Gastroesophageal sphincter (tissue), 4 donors: ENCODE results near the gene SMG6. TPM values are rescaled to one million over a fixed set of nuclear protein-coding genes. Genes with fewer than 3 reads are reported as not detected.

Source experiments
- ATAC-seq: fragments of 150-250 bp; one replicate; pipeline ENCODE4 v1.9.1; 2016; ENCODE audit warnings: mild to moderate bottlenecking, moderate library complexity
- H3K27ac ChIP-seq, 4 donors: fragments of 200-600 bp; sonication (generic) in 3 of 4; 1 replicate in 3 of 4; 2 replicates in 1 of 4; pipeline ENCODE4 v1.5.1; 2016 to 2019
- H3K27me3 ChIP-seq: fragments of 200-600 bp; sonication (generic); one replicate; pipeline ENCODE4 v1.5.1; 2019
- H3K36me3 ChIP-seq, 2 donors: fragments of 200-600 bp; sonication (generic); one replicate each; pipeline ENCODE4 v1.5.1; 2019; ENCODE audit warnings: control low read depth in 1 of 2
- H3K4me1 ChIP-seq, 3 donors: fragments of 200-600 bp; sonication (generic); 1 replicate in 2 of 3; 2 replicates in 1 of 3; pipeline ENCODE4 v1.5.1; 2016 to 2019; ENCODE audit warnings: control low read depth in 2 of 3
- H3K4me3 ChIP-seq, 2 donors: fragments of 200-600 bp; sonication (generic); one replicate each; pipeline ENCODE4 v1.5.1; 2019; ENCODE audit warnings: mild to moderate bottlenecking in 1 of 2, moderate library complexity in 1 of 2
- H3K9me3 ChIP-seq, 3 donors: fragments of 200-600 bp; sonication (generic); one replicate each; pipeline ENCODE4 v1.5.1; 2017 to 2019; ENCODE audit warnings: control low read depth in 2 of 3
- CTCF ChIP-seq, 4 experiments: fragments of 200-600 bp in 2 of 4; fragments of 450-650 bp in 2 of 4; sonication (generic) in 1 of 4; IDR thresholded peaks; one replicate each; pipeline ENCODE4 v1.5.1; 2017 to 2019; ENCODE audit warnings: antibody characterized with exemption in 4 of 4, mild to moderate bottlenecking in 2 of 4, moderate library complexity in 2 of 4
- EP300 ChIP-seq: sonication (generic); formaldehyde crosslinking; IDR thresholded peaks from one replicate; pipeline ENCODE4 v1.6.1; 2017; ENCODE audit warnings: antibody characterized with exemption, mild to moderate bottlenecking
- POLR2A ChIP-seq, 2 donors: fragments of 450-650 bp; IDR thresholded peaks; one replicate each; pipeline ENCODE4 v1.6.1; 2017; ENCODE audit warnings: antibody characterized with exemption in 2 of 2, mild to moderate bottlenecking in 2 of 2, moderate library complexity in 1 of 2
- POLR2AphosphoS5 ChIP-seq: sonication (generic); formaldehyde crosslinking; IDR thresholded peaks from one replicate; pipeline ENCODE4 v1.6.1; 2017; ENCODE audit warnings: antibody characterized with exemption
- WGBS, 2 donors: methylation state at CpG; one replicate each; pipeline ENCODE4 v1.1.5; 2018; ENCODE audit warnings: low coverage in 1 of 2; 5-methylcytosine and 5-hydroxymethylcytosine counted together
- total RNA-seq, 4 donors: library from RNA; depleted of rRNA; stranded (reverse); fragments of >200 nt; gene quantifications; one replicate each; pipeline ENCODE4 v1.1.0, GENCODE V29; 2016

SMG6 gene
- total RNA-seq, 4 donors from 2014 or later = 27.2 to 75.5 (median 43.9) TPM

- Histone ChIP-seq H3K36me3 (peaks cover 0 to 33% of the 10 kb centered on the region in 2 donors), H3K27ac (peak overlapping the region in 3 of 4 donors; percentile 73 to 85 (median 80)), H3K9me3 (no peaks in the 10 kb centered on the region), H3K4me1 (peaks cover 0 to 87% (median 69%) of the 10 kb centered on the region in 3 donors), H3K4me3 (no peak overlapping the region), H3K27me3 (no peaks in the 10 kb centered on the region)
- ATAC-seq = no peak
- TF ChIP-seq POLR2AphosphoS5 (peak; percentile 27), EP300 (no peak)
- WGBS, 2 donors = 44 to 45% methylated on average over 6 to 8 of the region's 10 CpGs
Measured at GRCh38 chr17:2087597-2088211, 215.9 kb downstream of the SMG6 start.

- peaks cover 0 to 47% of the 10 kb centered on the region in 2 donors for H3K36me3 ChIP-seq
- WGBS, 2 donors = 60 to 72% methylated on average over 3 of the region's 3 CpGs
- H3K9me3 ChIP-seq = no peaks in the 10 kb centered on the region
- H3K4me1 ChIP-seq = peaks cover 0 to 95% (median 70%) of the 10 kb centered on the region in 3 donors
- no peak for TF ChIP-seq POLR2A (IDR thresholded peaks at IDR 0.05)
- TF ChIP-seq CTCF (IDR thresholded peaks at IDR 0.05) = no peak
- no peak for TF ChIP-seq POLR2AphosphoS5
- no peak for TF ChIP-seq EP300
- no peak for ATAC-seq
- H3K27ac ChIP-seq = peak overlapping the region in 3 of 4 donors; percentile 73 to 85 (median 80)
- H3K4me3 ChIP-seq = no peak overlapping the region
- H3K27me3 ChIP-seq = no peaks in the 10 kb centered on the region
Measured at GRCh38 chr17:2086306-2086705, 217.3 kb downstream of the SMG6 start.

- TF ChIP-seq POLR2A (IDR thresholded peaks at IDR 0.05) = no peak
- no peak for TF ChIP-seq EP300
- peak; percentile 48 for TF ChIP-seq POLR2AphosphoS5
- ATAC-seq = peak; percentile 11
Measured at GRCh38 chr17:2085648-2085949, 218.0 kb downstream of the SMG6 start.

GRCh38 chr17:2084766-2085647 lies 218.6 kb downstream of the SMG6 start:
- peaks cover 0 to 60% of the 10 kb centered on the region in 2 donors for H3K36me3 ChIP-seq
- no peaks in the 10 kb centered on the region for H3K27me3 ChIP-seq
- ATAC-seq = peak; percentile 76
- H3K27ac ChIP-seq = peak overlapping the region; percentile 22 to 85 (median 76)
- no peaks in the 10 kb centered on the region for H3K9me3 ChIP-seq
- H3K4me1 ChIP-seq = peaks cover 0 to 82% (median 64%) of the 10 kb centered on the region in 3 donors
- 28 to 76% methylated on average over 3 to 6 of the region's 13 CpGs for WGBS, 2 donors
- TF ChIP-seq POLR2AphosphoS5 (no peak), CTCF (IDR thresholded peaks at IDR 0.05) (no peak), EP300 (no peak), POLR2A (IDR thresholded peaks at IDR 0.05) (no peak)
- no peak overlapping the region for H3K4me3 ChIP-seq

More at GRCh38 chr17:2085648-2085949, 218.0 kb downstream of the SMG6 start:
- Histone ChIP-seq H3K4me3 (no peak overlapping the region), H3K27ac (peak overlapping the region; percentile 22 to 85 (median 76)), H3K9me3 (no peaks in the 10 kb centered on the region), H3K27me3 (no peaks in the 10 kb centered on the region), H3K4me1 (peaks cover 0 to 88% (median 65%) of the 10 kb centered on the region in 3 donors), H3K36me3 (peaks cover 0 to 54% of the 10 kb centered on the region in 2 donors)
- 8 to 36% methylated on average over 2 to 5 of the region's 5 CpGs for WGBS, 2 donors

GRCh38 chr17:2084036-2084765 lies 219.4 kb downstream of the SMG6 start:
- no peaks in the 10 kb centered on the region for H3K9me3 ChIP-seq
- H3K36me3 ChIP-seq = peaks cover 0 to 68% of the 10 kb centered on the region in 2 donors
- 40 to 66% methylated on average over 1 to 5 of the region's 8 CpGs for WGBS, 2 donors
- ATAC-seq = peak; percentile 80
- peaks cover 0 to 76% (median 62%) of the 10 kb centered on the region in 3 donors for H3K4me1 ChIP-seq
- no peak overlapping the region for H3K4me3 ChIP-seq
- no peaks in the 10 kb centered on the region for H3K27me3 ChIP-seq
- TF ChIP-seq POLR2AphosphoS5 = peak; percentile 51
- no peak for TF ChIP-seq EP300
- TF ChIP-seq CTCF (IDR thresholded peaks at IDR 0.05) = no peak
- TF ChIP-seq POLR2A (IDR thresholded peaks at IDR 0.05) = no peak
- H3K27ac ChIP-seq = peak overlapping the region; percentile 0 to 85 (median 76)
